HG02840 (cell line): ENCODE measurements around the gene PTPRN2.

Source experiments
- ATAC-seq: cut with Tn5 transposase; IDR thresholded peaks from one replicate; pipeline ENCODE4 v1.9.1; 2021; ENCODE audit warnings: mild to moderate bottlenecking, moderate library complexity, moderate number of reproducible peaks; ENCODE audit not compliant: unreplicated experiment, low FRiP score

Gene PTPRN2

DNA sequence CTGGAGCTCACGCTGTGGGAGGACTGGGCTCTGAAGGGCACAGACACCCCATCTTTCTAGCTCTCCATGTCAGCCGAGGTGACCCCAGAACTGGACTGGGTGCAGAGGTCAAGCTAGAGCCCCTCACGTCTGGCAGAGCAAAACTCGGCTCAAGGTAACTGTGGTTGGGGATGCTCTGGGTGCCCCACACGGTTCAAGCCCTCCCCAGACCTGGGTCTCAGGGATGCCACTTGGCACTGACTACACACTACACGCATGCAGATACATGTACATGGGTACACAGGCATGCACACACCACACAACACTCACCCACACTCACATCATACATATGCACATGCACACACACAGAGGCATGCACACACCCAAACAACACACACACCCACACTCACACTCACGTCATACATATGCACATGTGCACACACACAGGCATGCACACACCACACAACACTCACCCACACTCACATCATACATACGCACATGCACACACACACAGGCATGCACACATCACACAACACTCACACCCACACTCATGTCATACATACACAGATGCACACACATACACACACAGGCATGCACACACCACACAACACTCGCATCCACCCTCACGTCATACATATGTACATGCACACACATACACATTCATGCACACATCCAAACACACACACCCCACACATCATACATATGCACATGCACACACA, 1031.5 kb downstream of the PTPRN2 start:
- ATAC-seq, result no peak

DNA sequence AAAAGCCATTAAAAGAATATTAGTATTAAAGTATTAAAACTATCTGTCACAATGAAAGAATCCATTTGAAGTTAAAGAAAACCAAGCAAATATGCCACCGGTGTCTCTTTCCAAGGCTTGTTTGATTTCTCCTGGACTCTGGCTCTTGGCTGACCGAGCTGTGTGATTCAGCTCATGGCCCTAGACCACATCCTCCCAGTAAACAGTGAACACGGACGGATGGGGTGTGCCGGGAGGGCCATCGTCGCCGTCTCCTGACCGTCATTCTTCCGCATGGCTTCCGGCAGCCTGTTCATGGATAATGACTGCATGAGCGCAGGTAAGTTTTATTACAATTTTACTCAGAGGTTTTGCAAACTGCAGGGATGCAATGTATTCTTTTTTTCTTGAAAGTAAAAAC, 1032.3 kb downstream of the PTPRN2 start:
- no peak for ATAC-seq

GRCh38 chr7:157554393-157555238, 1033.0 kb downstream of the PTPRN2 start:
- ATAC-seq, result no peak

GRCh38 chr7:157553256-157553655, 1034.4 kb downstream of the PTPRN2 start:
- no peak for ATAC-seq

DNA sequence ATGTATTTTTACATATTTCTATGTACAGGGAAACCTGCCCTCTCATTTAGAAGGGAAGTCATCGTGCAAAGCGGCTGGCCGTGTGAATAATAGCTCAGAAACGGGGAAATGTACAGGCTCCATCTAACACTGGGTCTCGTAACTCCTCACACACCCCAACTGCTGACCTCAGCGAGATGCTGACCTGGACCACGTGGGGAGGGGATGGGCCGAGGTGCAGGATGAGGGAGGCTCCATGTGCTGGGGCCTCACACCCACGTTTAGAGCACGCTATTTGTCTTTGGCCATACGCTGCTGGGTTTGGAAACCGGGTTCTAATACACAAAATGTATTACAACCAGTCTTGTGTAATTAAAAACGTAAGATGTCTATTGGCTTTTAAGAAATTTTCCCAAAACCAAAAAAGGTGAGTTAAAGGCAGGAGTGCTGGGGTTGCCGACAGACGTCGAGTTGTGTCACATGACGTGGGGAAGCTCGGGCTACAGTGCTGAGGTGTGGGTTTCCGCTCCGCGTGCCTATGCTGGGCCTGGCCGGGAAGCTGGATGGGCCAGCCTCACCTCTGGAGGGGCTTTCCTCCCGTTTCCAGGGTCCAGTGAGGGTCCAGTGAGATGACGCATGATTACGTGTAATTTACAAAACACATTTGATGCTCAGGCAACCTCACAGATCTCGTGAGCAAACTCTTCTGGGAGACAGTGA, 1035.2 kb downstream of the PTPRN2 start:
- no peak for ATAC-seq

GRCh38 chr7:157551325-157552070, 1036.1 kb downstream of the PTPRN2 start:
- no peak for ATAC-seq

- ATAC-seq, result no peak
These were observed 1037.0 kb downstream of the PTPRN2 start for GRCh38 chr7:157550300-157551275.

DNA sequence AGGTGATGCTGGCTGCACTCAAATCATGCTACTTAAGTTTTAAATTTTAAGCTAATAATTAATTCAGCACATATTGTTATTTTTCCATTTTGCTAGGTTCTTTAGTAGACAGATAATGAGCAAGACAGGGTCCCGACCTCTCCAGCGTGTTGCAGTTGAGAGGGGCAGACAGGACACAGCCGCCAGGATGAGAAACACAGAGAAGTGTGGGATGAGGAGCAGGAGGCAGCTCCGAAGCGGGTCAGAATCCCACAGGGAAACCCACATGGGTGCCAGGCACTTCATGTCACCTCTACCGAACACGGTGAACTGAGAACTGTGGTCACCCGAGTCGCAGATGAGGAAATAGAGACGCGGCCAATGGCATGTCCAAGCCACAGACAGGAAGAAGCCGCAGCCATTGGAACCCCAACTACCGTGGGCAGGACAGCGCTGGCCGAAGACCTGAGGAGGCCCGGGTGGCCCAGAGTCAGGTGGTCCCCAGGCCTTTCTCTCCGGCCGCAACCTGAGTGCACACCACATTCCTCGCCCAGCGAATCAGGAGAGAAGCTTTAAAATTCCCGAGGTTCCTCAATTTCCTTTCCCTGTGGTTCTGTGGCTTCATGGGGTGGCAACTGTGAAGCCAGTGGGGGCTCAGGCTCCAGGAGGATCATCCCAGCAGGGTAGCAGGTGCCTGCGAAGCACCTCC, 1037.9 kb downstream of the PTPRN2 start:
- ATAC-seq, result no peak

DNA sequence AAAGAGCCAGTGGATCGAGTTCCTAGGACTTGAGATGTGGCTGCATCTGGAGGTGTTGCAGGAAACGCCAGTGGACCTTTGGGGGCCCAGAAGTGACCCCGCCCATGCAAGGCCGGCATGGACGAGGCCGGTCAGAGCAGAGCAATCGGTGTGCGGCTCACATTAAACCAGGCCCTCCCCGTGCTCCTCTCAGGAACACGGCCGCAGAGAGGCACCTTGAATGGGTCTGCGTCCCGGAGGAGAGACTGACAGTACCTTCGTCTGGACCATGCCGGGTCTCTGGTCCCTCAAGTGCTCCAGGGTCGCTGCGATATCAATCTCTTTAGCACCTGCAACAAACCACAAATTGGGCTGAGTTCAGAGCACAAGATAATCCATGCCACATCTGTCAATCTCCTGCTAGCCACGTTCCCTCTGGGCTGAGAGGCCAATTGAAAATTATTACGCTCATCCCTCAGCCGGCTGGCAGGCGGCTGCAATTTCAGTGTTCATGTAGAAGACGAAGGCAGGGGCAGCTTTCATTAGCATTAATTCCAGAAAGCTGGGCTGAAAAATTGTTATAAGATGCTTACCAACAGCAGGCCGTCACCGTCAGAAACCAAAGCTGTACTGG, 1038.8 kb downstream of the PTPRN2 start:
- ATAC-seq, result no peak

DNA sequence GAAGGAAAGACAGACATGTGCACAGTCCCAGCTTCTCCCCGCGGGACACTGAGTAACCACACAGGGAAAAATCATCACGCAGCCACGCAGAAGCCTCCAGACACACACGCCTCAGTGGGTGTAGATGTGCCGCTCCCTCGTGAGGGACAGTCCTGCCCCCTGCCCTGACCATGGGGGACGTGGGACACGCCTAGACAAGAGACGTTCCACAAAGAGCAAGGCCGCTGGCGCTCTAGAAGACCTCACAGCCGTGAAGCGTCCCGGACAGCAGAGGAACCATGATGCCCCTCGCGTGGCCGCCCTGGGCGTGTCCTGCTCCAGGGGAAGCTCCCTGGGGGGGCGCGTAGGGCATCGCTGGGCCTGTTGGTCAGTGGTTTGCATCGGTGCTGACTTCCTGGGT, 1040.0 kb downstream of the PTPRN2 start:
- ATAC-seq, result no peak

GRCh38 chr7:157547102-157547501, 1040.5 kb downstream of the PTPRN2 start:
- no peak for ATAC-seq

GRCh38 chr7:157545681-157546060, 1042.0 kb downstream of the PTPRN2 start:
- ATAC-seq, result no peak

DNA sequence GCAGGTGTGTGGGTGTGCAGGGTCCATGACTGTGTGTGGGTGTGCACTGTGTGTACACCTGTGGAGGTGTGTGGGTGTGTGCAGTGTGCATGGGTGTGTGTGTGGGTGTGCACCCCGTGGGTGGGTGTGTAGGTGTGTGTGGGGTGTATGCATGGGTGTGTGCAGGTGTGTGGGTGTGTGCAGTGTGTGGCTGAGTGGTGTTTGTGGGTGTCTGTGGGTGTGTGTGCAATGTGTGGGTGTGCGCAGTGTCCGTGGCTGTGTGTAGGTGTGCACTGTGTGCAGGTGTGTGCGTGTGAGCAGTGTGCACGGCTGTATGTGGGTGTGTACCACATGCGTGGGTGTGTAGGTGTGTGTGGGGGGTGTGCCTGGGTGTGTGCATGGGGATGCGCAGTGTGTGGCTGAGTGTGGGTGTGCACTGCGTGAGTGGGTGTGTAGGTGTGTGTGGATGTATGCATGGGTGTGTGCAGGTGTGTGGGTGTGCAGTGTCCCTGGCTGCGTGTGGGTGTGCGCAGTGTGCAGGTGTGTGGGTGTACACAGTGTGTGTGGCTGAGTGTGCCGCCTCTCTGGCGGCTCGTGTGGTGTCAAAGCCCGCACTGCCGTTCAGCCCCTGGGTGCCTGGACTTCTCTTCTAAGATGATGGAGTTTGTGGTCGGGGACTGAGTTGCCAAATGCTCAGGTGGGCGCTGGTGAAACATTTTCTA, 1042.5 kb downstream of the PTPRN2 start:
- ATAC-seq, result no peak

GRCh38 chr7:157544226-157544625, 1043.4 kb downstream of the PTPRN2 start:
- ATAC-seq, result no peak

- ATAC-seq, result no peak
These were observed 1043.8 kb downstream of the PTPRN2 start for GRCh38 chr7:157543791-157544190.

GRCh38 chr7:157543276-157543675, 1044.3 kb downstream of the PTPRN2 start:
- no peak for ATAC-seq

DNA sequence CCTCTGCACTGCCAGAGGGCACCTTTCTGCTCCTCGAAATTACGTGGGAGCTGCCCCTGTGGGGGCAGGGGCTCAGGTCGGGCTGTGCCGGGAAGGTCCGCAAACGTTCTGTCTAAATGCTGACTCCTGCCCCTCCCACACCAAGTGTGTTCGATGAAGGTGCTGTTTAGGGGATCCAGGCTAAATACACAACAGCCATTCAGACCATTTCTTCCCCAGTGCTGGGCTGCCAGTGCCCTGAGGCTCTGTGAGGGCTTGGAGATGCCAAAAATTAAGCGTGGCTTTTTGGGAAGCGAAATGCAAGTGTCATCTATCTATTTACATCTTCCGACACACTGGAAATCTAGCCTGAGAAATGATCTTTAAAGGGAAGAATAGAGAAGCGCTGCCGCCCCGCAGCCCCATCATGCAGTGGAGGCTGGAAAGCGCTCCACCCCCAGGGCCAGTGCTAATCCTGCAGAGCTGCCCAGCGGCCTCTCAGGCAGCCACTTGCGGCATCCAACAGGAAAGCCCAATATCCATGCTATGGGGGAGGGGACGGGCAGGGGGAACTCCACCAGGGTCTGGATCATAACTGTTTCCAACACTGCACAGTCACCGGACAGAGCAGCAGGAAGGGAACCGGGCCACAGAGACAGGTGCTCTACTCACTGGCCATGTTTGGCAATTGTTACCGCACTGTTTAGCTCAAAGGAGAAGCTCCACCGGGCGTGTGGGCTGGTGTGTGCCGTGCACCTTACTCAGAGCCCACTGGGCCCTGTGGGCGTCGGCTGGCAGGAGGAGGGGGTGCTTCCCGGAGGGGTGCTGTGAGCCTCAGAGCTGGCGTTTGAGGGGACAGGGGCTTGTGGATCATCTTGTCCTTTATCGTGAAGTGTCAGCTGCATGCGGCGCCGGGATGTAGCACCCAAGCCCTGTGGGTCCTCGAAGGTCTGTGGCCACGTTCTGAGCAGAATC, 1045.3 kb downstream of the PTPRN2 start:
- ATAC-seq, result no peak
